PC-3 (cell line): Measurements from ENCODE around the gene PHAF1. TPM values are rescaled to one million over a fixed set of nuclear protein-coding genes. Genes with fewer than 3 reads are reported as not detected.

ENCODE experiments used
- ATAC-seq: fragments of 200-7000 bp; cut with Tn5 transposase; 2 replicates; pipeline ENCODE4 v1.9.1; 2020; ENCODE audit warnings: mild to moderate bottlenecking, moderate library complexity
- BruUV-seq: library from RNA; stranded (reverse); fragments of 400-500 nt; replicated peaks from 2 replicates; lab custom pipeline; 2021; lab: Mats Ljungman, UMichigan
- CTCF ChIA-PET: fragments of 300-600 bp; sonication (Branson Sonifier 250); formaldehyde crosslinking; loops from one replicate; lab custom pipeline; 2022; ENCODE audit warnings: antibody characterized with exemption; lab: Charles Lee
- POLR2A ChIA-PET: fragments of 300-600 bp; sonication (Branson Sonifier 250); formaldehyde crosslinking; loops from one replicate; lab custom pipeline; 2022; ENCODE audit warnings: antibody characterized with exemption; ENCODE audit not compliant: unreplicated experiment; lab: Charles Lee
- DNase-seq: peaks from one replicate; pipeline ENCODE4 v3.0.0-alpha.2; 2015
- H2AFZ ChIP-seq: fragments of 300-600 bp; sonication (generic); 2 replicates; pipeline ENCODE4 v1.6.0; 2016; ENCODE audit warnings: antibody characterized with exemption, low read length
- H3F3A ChIP-seq: fragments of 300-600 bp; sonication (generic); one replicate; pipeline ENCODE4 v1.6.0; 2017; ENCODE audit warnings: antibody characterized with exemption, low read length, control low read depth, mild to moderate bottlenecking; ENCODE audit not compliant: unreplicated experiment
- H3K27ac ChIP-seq: fragments of 300-600 bp; sonication (generic); 2 replicates; pipeline ENCODE4 v1.5.1; 2016; ENCODE audit warnings: mild to moderate bottlenecking, low read length
- H3K27me3 ChIP-seq: fragments of 300-600 bp; sonication (generic); 2 replicates; pipeline ENCODE4 v1.6.1; 2016; ENCODE audit warnings: low read length, mixed read lengths
- H3K36me3 ChIP-seq: fragments of 300-600 bp; sonication (generic); 2 replicates; pipeline ENCODE4 v1.6.1; 2016; ENCODE audit warnings: low read depth, mixed run types, low read length, mixed read lengths
- H3K4me1 ChIP-seq: fragments of 300-600 bp; sonication (generic); 2 replicates; pipeline ENCODE4 v1.5.1; 2016; ENCODE audit warnings: low read length; ENCODE audit not compliant: insufficient read depth
- H3K4me2 ChIP-seq: fragments of 300-600 bp; sonication (generic); 2 replicates; pipeline ENCODE4 v1.6.0; 2016; ENCODE audit warnings: low read length
- H3K4me3 ChIP-seq: fragments of 300-600 bp; sonication (generic); 2 replicates; pipeline ENCODE4 v1.5.1; 2016; ENCODE audit warnings: mild to moderate bottlenecking, low read length, mixed read lengths
- H3K79me2 ChIP-seq: fragments of 300-600 bp; sonication (generic); 2 replicates; pipeline ENCODE4 v1.6.1; 2017; ENCODE audit warnings: low read length, mixed read lengths
- H3K9ac ChIP-seq: fragments of 300-600 bp; sonication (generic); 2 replicates; pipeline ENCODE4 v1.6.0; 2016; ENCODE audit warnings: mild to moderate bottlenecking, low read length
- H3K9me2 ChIP-seq: fragments of 300-600 bp; sonication (generic); replicated peaks from 2 replicates; pipeline ENCODE4 v1.6.1; 2016; ENCODE audit warnings: mixed run types, low read length, mixed read lengths
- H3K9me3 ChIP-seq: fragments of 300-600 bp; sonication (generic); 2 replicates; pipeline ENCODE4 v1.6.1; 2016; ENCODE audit warnings: low read length, mixed read lengths
- H4K20me1 ChIP-seq: fragments of 300-600 bp; sonication (generic); 2 replicates; pipeline ENCODE4 v1.6.1; 2016; ENCODE audit warnings: low read length, mixed read lengths
- EZH2 ChIP-seq: fragments of 300-600 bp; sonication (generic); IDR thresholded peaks from one replicate; pipeline ENCODE4 v1.6.1; 2017; ENCODE audit warnings: antibody characterized with exemption, mild to moderate bottlenecking, low read length; ENCODE audit not compliant: unreplicated experiment
- EZH2phosphoT487 ChIP-seq: fragments of 300-600 bp; sonication (generic); IDR thresholded peaks from 2 replicates; pipeline ENCODE4 v1.6.1; 2018; ENCODE audit warnings: mild to moderate bottlenecking, antibody characterized with exemption, low read length, borderline replicate concordance
- intact Hi-C: fragments of 100-400 bp; cut with micrococcal nuclease; formaldehyde crosslinking; loops from 2 replicates; pipeline ENCODE4 v1.9.0; 2023
- total RNA-seq: library from RNA; depleted of rRNA; stranded (reverse); fragments of >200 nt; gene quantifications from 2 replicates; pipeline ENCODE4 v1.2.3, GENCODE V29; 2014
- TF ChIP-seq, protein P1 (sequence below): fragments of 300-600 bp; sonication (generic); conservative IDR thresholded peaks from 2 replicates; pipeline ENCODE4 v1.5.1; 2017; ENCODE audit warnings: antibody characterized with exemption, low read depth, mild to moderate bottlenecking, low read length

Gene PHAF1
- total RNA-seq, 1 experiment from 2014 or later, result 18.8 TPM

DNA sequence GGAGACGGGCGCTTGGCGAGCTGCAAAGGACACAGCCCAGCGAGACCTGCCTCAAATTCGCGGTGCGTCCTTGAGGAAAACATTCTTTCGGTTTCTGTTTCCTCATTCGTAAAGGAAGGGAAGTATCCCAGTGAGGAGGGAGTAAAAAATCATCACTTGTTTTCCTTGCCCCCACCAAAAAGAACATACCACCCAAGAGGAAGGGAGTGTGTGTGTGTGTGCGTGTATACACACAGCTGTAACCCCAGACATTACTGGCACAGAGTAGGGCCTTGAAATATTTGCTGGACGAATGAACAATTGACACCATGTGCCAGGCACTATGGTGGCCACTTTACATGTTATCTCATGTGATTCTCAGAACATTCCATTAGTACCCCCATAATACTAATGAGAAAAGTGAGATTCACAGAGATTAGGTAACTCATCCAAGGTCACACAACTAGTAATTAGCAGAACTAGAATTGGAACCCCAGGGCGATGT lies 76.0 kb downstream of the PHAF1 start:
- CTCF ChIA-PET, result interaction anchor here (0.7 to 1.5 kb wide), 4 partner anchors 26 to 168 kb away, joined by 3 to 5 read pairs (median 4); partner anchors contain the start of genes FBXL8 and TRADD

DNA sequence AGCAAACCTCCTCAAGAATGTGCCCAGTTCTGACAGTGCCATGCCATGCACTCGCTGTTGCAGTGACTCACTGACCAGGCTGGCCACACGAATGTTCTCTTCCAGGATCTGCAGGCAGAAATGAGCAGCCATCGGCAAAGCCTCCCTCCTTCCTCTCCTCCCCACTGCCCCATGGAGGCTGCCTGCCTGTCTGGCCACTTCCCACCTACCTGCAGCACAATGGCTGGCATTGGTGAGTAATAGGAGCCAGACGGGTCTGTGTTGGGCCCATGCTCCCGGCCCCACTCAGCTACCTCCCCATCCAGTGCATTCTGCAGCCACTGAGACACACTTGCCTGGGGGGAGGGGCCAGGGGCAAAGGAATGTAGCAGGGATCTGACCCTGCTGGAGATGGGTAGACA lies 76.8 kb downstream of the PHAF1 start:
- POLR2A ChIA-PET, result no interaction called here
- H4K20me1 ChIP-seq, result no peaks in the 10 kb centered on the region

More for the DNA sequence above, 76.0 kb downstream of the PHAF1 start:
- H3K4me2 ChIP-seq, result peak overlapping the region; percentile 89
- peaks cover 23% of the 10 kb centered on the region for H3K79me2 ChIP-seq
- no peaks in the 10 kb centered on the region for H3F3A ChIP-seq
- no peak overlapping the region for H3K27ac ChIP-seq
- no peaks in the 10 kb centered on the region for H3K9me3 ChIP-seq
- BruUV-seq, result no TSS peak
- no peak overlapping the region for H3K9ac ChIP-seq
- no peak for ATAC-seq
- peaks cover 39% of the 10 kb centered on the region for H3K4me1 ChIP-seq
- H3K27me3 ChIP-seq, result no peaks in the 10 kb centered on the region
- TF ChIP-seq, protein P1, sequence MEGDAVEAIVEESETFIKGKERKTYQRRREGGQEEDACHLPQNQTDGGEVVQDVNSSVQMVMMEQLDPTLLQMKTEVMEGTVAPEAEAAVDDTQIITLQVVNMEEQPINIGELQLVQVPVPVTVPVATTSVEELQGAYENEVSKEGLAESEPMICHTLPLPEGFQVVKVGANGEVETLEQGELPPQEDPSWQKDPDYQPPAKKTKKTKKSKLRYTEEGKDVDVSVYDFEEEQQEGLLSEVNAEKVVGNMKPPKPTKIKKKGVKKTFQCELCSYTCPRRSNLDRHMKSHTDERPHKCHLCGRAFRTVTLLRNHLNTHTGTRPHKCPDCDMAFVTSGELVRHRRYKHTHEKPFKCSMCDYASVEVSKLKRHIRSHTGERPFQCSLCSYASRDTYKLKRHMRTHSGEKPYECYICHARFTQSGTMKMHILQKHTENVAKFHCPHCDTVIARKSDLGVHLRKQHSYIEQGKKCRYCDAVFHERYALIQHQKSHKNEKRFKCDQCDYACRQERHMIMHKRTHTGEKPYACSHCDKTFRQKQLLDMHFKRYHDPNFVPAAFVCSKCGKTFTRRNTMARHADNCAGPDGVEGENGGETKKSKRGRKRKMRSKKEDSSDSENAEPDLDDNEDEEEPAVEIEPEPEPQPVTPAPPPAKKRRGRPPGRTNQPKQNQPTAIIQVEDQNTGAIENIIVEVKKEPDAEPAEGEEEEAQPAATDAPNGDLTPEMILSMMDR, result no peak
- TF ChIP-seq EZH2phosphoT487 (no peak), EZH2 (no peak)
- DNase-seq, result no peak
- H3K9me2 ChIP-seq, result no peaks in the 10 kb centered on the region
- intact Hi-C loops, result loop anchor here (1.0 kb wide), 1 partner anchor 231 kb away; no protein-coding TSS in a partner anchor
- peak overlapping the region; percentile 79; the same call in 1 of the 2 replicates for H3K4me3 ChIP-seq
- H2AFZ ChIP-seq, result no peak overlapping the region
- no peaks in the 10 kb centered on the region for H3K36me3 ChIP-seq
- POLR2A ChIA-PET, result no interaction called here
- H4K20me1 ChIP-seq, result no peaks in the 10 kb centered on the region

More for the DNA sequence above, 76.8 kb downstream of the PHAF1 start:
- Histone ChIP-seq H3K9ac (no peak overlapping the region), H3K27ac (no peak overlapping the region), H3K9me2 (no peaks in the 10 kb centered on the region), H3K4me3 (no peak overlapping the region), H3K27me3 (no peaks in the 10 kb centered on the region), H3F3A (no peaks in the 10 kb centered on the region), H3K79me2 (peaks cover 17% of the 10 kb centered on the region), H3K9me3 (no peaks in the 10 kb centered on the region), H2AFZ (no peak overlapping the region), H3K4me1 (peaks cover 34% of the 10 kb centered on the region), H3K36me3 (no peaks in the 10 kb centered on the region), H3K4me2 (peak overlapping the region; percentile 34)
- DNase-seq (peak; percentile 49), ATAC-seq (no peak)
- TF ChIP-seq EZH2phosphoT487, result no peak
- TF ChIP-seq EZH2, result no peak
- TF ChIP-seq, protein P1, result no peak
- intact Hi-C loops, result no loop called here
- CTCF ChIA-PET, result no interaction called here
- no TSS peak for BruUV-seq
